Osteocyte (in vitro differentiated cells): ENCODE data around the gene WDR17. TPM values are rescaled to one million over a fixed set of nuclear protein-coding genes. Genes with fewer than 3 reads are reported as not detected.
A peak's percentile ranks its signal among the peaks of the same experiment; 100 is the strongest.

Experiments used
- DNase-seq: peaks from one replicate; pipeline ENCODE4 v3.0.0; 2021; ENCODE audit warnings: mixed read lengths; ENCODE audit not compliant: unreplicated experiment; ENCODE audit errors: extremely low spot score
- H3K27ac Mint-ChIP-seq: one replicate; pipeline ENCODE4 v1.8.0; 2021; ENCODE audit warnings: mild to moderate bottlenecking, mixed read lengths; ENCODE audit not compliant: unreplicated experiment
- H3K27me3 Mint-ChIP-seq: one replicate; pipeline ENCODE4 v1.8.0; 2021; ENCODE audit warnings: mixed read lengths; ENCODE audit not compliant: unreplicated experiment
- H3K36me3 Mint-ChIP-seq: one replicate; pipeline ENCODE4 v1.8.0; 2021; ENCODE audit warnings: mixed read lengths; ENCODE audit not compliant: unreplicated experiment
- H3K4me1 Mint-ChIP-seq: one replicate; pipeline ENCODE4 v1.8.0; 2021; ENCODE audit warnings: mixed read lengths; ENCODE audit not compliant: unreplicated experiment
- H3K4me3 Mint-ChIP-seq: one replicate; pipeline ENCODE4 v1.8.0; 2021; ENCODE audit warnings: mild to moderate bottlenecking, moderate library complexity, mixed read lengths; ENCODE audit not compliant: unreplicated experiment
- H3K9me3 Mint-ChIP-seq: one replicate; pipeline ENCODE4 v1.8.0; 2021; ENCODE audit warnings: mixed read lengths; ENCODE audit not compliant: unreplicated experiment
- CTCF ChIP-seq: fragments of 200-600 bp; sonication (generic); IDR thresholded peaks from 2 replicates; pipeline ENCODE4 v1.5.0; 2021; ENCODE audit warnings: antibody characterized with exemption, mild to moderate bottlenecking, moderate library complexity
- total RNA-seq: library from RNA; stranded (reverse); gene quantifications from 2 replicates; pipeline ENCODE4 v1.2.1, GENCODE V29; 2021

Gene WDR17
- total RNA-seq, 1 donor from 2014 or later = 0.67 TPM

DNA sequence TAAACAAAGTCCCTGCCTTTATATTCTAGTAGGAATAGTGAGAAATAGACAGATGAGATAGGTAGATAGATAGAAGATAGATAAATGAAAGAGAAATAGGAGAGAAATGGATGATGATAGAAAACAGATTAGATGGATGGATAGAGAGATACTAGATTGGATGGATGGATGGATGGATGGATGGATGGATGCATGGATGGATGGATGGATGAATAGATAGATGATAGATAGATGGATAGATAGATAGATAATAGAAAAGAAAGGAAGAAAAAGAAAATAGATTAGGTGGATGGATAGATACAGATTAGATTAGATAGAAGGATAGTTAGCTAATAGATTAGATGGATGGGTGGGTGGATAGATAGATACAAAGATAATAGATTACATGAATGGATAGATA is 33.2 kb upstream of the WDR17 start:
- Mint-ChIP-seq H3K4me3 (no peak overlapping the region), H3K4me1 (no peaks in the 10 kb centered on the region), H3K27me3 (peaks cover 24% of the 10 kb centered on the region), H3K36me3 (no peaks in the 10 kb centered on the region), H3K9me3 (no peaks in the 10 kb centered on the region), H3K27ac (no peak overlapping the region)
- TF ChIP-seq CTCF = no peak
- DNase-seq = no peak

- H3K27me3 Mint-ChIP-seq = peaks cover 16% of the 10 kb centered on the region
- DNase-seq = no peak
These were observed 31.1 kb upstream of the WDR17 start for GRCh38 chr4:176034499-176034898.

GRCh38 chr4:176034936-176035335 is 30.7 kb upstream of the WDR17 start:
- DNase-seq = no peak
- TF ChIP-seq CTCF = no peak
- no peak overlapping the region for H3K27ac Mint-ChIP-seq

More at GRCh38 chr4:176034499-176034898, 31.1 kb upstream of the WDR17 start:
- Mint-ChIP-seq H3K27ac (no peak overlapping the region), H3K4me1 (no peaks in the 10 kb centered on the region), H3K9me3 (peaks cover 7% of the 10 kb centered on the region), H3K4me3 (no peak overlapping the region), H3K36me3 (no peaks in the 10 kb centered on the region)
- peak; percentile 52 for TF ChIP-seq CTCF

DNA sequence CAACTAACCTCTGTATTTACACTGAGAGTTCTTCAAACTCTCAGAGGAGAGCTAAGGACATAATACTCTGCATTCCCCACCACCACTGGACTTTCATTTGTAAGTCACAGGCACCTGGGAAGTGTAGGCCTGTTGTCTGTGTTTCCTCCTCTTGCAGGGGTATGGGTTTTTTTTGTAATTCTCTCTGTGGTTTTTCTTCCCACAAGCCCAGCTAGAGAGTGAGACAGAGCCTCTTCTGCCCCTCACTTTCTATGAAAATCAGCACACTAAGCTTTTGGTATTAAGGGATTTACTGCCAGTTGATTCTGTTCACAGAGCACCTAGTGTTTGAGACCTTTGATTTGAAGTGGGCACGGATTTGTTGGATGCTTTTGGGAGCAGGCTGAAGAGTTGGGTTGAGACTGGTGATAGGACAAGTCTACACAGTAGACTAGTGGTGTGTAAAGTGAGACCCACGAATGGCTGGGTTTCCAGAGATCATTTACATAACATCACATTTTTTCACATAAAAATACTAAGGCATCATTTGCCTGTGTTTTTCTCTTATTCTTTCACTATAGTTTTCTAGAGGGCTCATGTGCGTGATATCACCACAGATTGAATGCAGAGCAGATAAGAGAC is 28.9 kb upstream of the WDR17 start:
- no peak overlapping the region for H3K4me3 Mint-ChIP-seq
- H3K4me1 Mint-ChIP-seq = no peaks in the 10 kb centered on the region
- no peaks in the 10 kb centered on the region for H3K36me3 Mint-ChIP-seq
- DNase-seq = no peak
- peaks cover 15% of the 10 kb centered on the region for H3K27me3 Mint-ChIP-seq
- H3K27ac Mint-ChIP-seq = no peak overlapping the region
- H3K9me3 Mint-ChIP-seq = peaks cover 10% of the 10 kb centered on the region
- no peak for TF ChIP-seq CTCF

More at GRCh38 chr4:176034936-176035335, 30.7 kb upstream of the WDR17 start:
- Mint-ChIP-seq H3K9me3 (peaks cover 10% of the 10 kb centered on the region), H3K27me3 (peaks cover 16% of the 10 kb centered on the region), H3K4me1 (no peaks in the 10 kb centered on the region), H3K4me3 (no peak overlapping the region), H3K36me3 (no peaks in the 10 kb centered on the region)

DNA sequence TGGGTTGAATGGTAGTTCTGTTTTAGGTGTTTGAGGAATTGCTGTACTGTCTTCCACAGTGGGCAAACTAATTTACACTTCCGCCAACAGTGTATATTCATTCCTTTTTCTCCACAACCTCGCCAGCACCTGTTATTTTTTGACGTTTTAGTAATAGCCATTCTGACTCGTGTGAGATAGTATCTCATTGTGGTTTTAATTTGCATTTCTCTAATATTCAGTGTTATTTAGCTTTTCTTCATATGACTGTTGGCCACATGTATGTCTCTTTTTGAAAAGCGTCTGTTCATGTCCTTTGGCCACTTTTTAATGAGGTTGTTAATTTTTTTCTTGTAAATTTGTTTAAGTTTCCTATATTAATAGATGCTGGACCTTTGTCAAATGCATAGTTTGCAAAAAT is 26.9 kb upstream of the WDR17 start:
- Mint-ChIP-seq H3K36me3 (no peaks in the 10 kb centered on the region), H3K27ac (no peak overlapping the region), H3K9me3 (peaks cover 10% of the 10 kb centered on the region), H3K27me3 (peaks cover 22% of the 10 kb centered on the region), H3K4me3 (no peak overlapping the region), H3K4me1 (no peaks in the 10 kb centered on the region)
- no peak for DNase-seq
- TF ChIP-seq CTCF = no peak
